HG02678 (cell line): ENCODE results near the gene USP53.
"Not testable (repeated sequence)": the region's sequence is repeated elsewhere in the genome, so short reads cannot be mapped to it uniquely, and the experiment has no call there.

Experiments used
- ATAC-seq: cut with Tn5 transposase; IDR thresholded peaks from one replicate; pipeline ENCODE4 v1.9.1; 2021; ENCODE audit warnings: mild to moderate bottlenecking, moderate library complexity; ENCODE audit not compliant: unreplicated experiment

USP53 gene

GRCh38 chr4:119310826-119311225 lies 98.3 kb downstream of the USP53 start:
- no peak for ATAC-seq

- no peak for ATAC-seq
These were observed 100.7 kb downstream of the USP53 start for GRCh38 chr4:119313237-119313636.

- peak; percentile 77 for ATAC-seq
These were observed 101.8 kb downstream of the USP53 start for GRCh38 chr4:119314356-119314755.

- no peak for ATAC-seq
These were observed 102.5 kb downstream of the USP53 start for GRCh38 chr4:119315036-119315435.

GRCh38 chr4:119317990-119318389 lies 105.5 kb downstream of the USP53 start:
- ATAC-seq, result no peak

- ATAC-seq, result no peak
These were observed 109.6 kb downstream of the USP53 start, which contains the start of gene FABP2 for GRCh38 chr4:119321921-119322687. TSS of gene FABP2 (minus strand) at chr4:119322138. CDS start at chr4:119322102, 36 bp downstream.

- ATAC-seq, result no peak
These were observed 116.2 kb downstream of the USP53 start for GRCh38 chr4:119328695-119329094.

GRCh38 chr4:119329835-119330620 lies 117.5 kb downstream of the USP53 start:
- ATAC-seq, result no peak

GRCh38 chr4:119336332-119336979 lies 123.9 kb downstream of the USP53 start:
- ATAC-seq, result not testable (repeated sequence)

- no peak for ATAC-seq
These were observed 124.5 kb downstream of the USP53 start for GRCh38 chr4:119337010-119337409.

- not testable (repeated sequence) for ATAC-seq
These were observed 127.4 kb downstream of the USP53 start for GRCh38 chr4:119339895-119340294.

- ATAC-seq, result not testable (repeated sequence)
These were observed 130.8 kb downstream of the USP53 start for GRCh38 chr4:119343293-119343692.
